ENCODE measurements around the gene CTNNBL1.

DNA sequence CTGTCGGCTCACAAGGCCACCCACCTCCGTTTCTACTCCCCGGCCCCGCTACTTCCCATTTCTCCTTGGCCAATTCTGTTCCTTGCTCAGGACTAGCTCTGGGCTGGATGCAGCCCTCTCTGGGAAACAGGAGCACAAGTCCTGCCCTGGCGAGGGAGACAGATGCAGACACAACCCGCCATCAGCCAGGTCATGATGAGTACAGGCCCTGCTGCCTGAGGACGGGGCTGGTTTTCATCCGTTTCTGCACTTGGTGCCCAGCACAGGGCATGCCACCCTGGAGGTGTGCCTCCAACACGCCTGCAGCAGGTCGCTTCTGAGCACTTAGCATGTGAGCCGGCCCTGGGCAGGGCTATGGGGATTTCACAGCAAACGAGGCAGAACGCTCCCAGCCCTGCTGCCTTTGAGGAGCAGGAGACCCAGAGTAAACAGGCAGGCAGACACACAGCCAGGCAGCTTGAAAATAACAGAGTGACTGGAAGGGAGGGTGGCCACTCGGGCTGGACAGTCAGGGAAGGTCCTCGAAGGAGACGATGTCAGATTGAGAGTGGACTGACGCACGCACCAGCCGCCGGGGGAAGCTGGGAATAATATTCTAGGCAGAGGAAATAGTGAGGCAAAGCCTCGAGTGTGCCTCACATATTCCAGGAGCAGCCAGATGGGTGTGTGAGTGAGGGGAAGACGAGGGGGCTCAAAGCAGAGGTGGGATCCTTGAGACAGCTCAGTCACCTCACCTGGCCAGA, 187.9 kb downstream of the CTNNBL1 start:
- TF ChIP-seq, protein P1, sequence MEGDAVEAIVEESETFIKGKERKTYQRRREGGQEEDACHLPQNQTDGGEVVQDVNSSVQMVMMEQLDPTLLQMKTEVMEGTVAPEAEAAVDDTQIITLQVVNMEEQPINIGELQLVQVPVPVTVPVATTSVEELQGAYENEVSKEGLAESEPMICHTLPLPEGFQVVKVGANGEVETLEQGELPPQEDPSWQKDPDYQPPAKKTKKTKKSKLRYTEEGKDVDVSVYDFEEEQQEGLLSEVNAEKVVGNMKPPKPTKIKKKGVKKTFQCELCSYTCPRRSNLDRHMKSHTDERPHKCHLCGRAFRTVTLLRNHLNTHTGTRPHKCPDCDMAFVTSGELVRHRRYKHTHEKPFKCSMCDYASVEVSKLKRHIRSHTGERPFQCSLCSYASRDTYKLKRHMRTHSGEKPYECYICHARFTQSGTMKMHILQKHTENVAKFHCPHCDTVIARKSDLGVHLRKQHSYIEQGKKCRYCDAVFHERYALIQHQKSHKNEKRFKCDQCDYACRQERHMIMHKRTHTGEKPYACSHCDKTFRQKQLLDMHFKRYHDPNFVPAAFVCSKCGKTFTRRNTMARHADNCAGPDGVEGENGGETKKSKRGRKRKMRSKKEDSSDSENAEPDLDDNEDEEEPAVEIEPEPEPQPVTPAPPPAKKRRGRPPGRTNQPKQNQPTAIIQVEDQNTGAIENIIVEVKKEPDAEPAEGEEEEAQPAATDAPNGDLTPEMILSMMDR (IDR thresholded peaks at IDR 0.05; ENCODE audit: insufficient read depth, low read length), result no peak
- TF ChIP-seq POLR2AphosphoS5 (IDR thresholded peaks at IDR 0.05; ENCODE audit: low read depth) (no peak), GABPA (IDR thresholded peaks at IDR 0.05; ENCODE audit: low read depth) (no peak), SPI1 (IDR thresholded peaks at IDR 0.05; ENCODE audit: borderline replicate concordance, low read depth) (no peak)
- TF ChIP-seq, protein P2, sequence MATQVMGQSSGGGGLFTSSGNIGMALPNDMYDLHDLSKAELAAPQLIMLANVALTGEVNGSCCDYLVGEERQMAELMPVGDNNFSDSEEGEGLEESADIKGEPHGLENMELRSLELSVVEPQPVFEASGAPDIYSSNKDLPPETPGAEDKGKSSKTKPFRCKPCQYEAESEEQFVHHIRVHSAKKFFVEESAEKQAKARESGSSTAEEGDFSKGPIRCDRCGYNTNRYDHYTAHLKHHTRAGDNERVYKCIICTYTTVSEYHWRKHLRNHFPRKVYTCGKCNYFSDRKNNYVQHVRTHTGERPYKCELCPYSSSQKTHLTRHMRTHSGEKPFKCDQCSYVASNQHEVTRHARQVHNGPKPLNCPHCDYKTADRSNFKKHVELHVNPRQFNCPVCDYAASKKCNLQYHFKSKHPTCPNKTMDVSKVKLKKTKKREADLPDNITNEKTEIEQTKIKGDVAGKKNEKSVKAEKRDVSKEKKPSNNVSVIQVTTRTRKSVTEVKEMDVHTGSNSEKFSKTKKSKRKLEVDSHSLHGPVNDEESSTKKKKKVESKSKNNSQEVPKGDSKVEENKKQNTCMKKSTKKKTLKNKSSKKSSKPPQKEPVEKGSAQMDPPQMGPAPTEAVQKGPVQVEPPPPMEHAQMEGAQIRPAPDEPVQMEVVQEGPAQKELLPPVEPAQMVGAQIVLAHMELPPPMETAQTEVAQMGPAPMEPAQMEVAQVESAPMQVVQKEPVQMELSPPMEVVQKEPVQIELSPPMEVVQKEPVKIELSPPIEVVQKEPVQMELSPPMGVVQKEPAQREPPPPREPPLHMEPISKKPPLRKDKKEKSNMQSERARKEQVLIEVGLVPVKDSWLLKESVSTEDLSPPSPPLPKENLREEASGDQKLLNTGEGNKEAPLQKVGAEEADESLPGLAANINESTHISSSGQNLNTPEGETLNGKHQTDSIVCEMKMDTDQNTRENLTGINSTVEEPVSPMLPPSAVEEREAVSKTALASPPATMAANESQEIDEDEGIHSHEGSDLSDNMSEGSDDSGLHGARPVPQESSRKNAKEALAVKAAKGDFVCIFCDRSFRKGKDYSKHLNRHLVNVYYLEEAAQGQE (IDR thresholded peaks at IDR 0.05; ENCODE audit: insufficient replicate concordance, low read depth), result no peak
